GM12878 (cell line): ENCODE data around the gene GRIK5.

Experiments used
- CHD4 ChIP-seq: fragments of 200-600 bp; sonication (generic); IDR thresholded peaks from 2 replicates; pipeline ENCODE4 v1.6.1; 2016; ENCODE audit warnings: mild to moderate bottlenecking
- CTCF ChIP-seq, 3 experiments: IDR thresholded peaks in 2 of 3; conservative IDR thresholded peaks in 1 of 3; 2 replicates each; pipeline ENCODE4 v1.5.1; 2011; ENCODE audit warnings: low read depth in 3 of 3, low read length in 3 of 3, mild to moderate bottlenecking in 3 of 3, control low read depth in 2 of 3, moderate library complexity in 2 of 3, inconsistent platforms in 1 of 3, mixed read lengths in 1 of 3; ENCODE audit not compliant: control insufficient read depth in 2 of 3, insufficient read depth in 1 of 3; ENCODE audit errors: extremely low read depth in 1 of 3
- EP300 ChIP-seq, 2 experiments: fragments of 150-350 bp in 1 of 2; IDR thresholded peaks; 2 replicates each; pipeline ENCODE4 v1.6.1; 2011 to 2012; ENCODE audit warnings: low read depth in 2 of 2, low read length in 2 of 2, borderline replicate concordance in 1 of 2, improper control_type of control experiment in 1 of 2, inconsistent platforms in 1 of 2; ENCODE audit not compliant: control insufficient read depth in 1 of 2
- EZH2 ChIP-seq: IDR thresholded peaks from 2 replicates; pipeline ENCODE4 v1.6.1; 2012; ENCODE audit warnings: low read depth, mild to moderate bottlenecking, control low read depth, inconsistent platforms, low read length, borderline replicate concordance; ENCODE audit not compliant: control insufficient read depth
- MTA2 ChIP-seq: fragments of 450-650 bp; IDR thresholded peaks from 2 replicates; pipeline ENCODE4 v1.6.1; 2016; ENCODE audit warnings: low read depth, mild to moderate bottlenecking, moderate library complexity
- MYC ChIP-seq: IDR thresholded peaks from 2 replicates; pipeline ENCODE4 v1.6.1; 2011; ENCODE audit warnings: mild to moderate bottlenecking, low read length, moderate library complexity, inconsistent platforms; ENCODE audit not compliant: insufficient read depth, insufficient replicate concordance, insufficient read length, severe bottlenecking
- POLR2A ChIP-seq: IDR thresholded peaks from 2 replicates; pipeline ENCODE4 v1.6.1; 2011; ENCODE audit warnings: low read depth, mild to moderate bottlenecking, low read length
- POLR2AphosphoS2 ChIP-seq: IDR thresholded peaks from 2 replicates; pipeline ENCODE4 v1.6.1; 2011; ENCODE audit warnings: low read depth, mild to moderate bottlenecking, low read length, improper control_type of control experiment, moderate library complexity
- POLR2AphosphoS5 ChIP-seq: IDR thresholded peaks from 2 replicates; pipeline ENCODE4 v1.6.1; 2011; ENCODE audit warnings: mild to moderate bottlenecking, low read length, inconsistent platforms
- RCOR1 ChIP-seq: conservative IDR thresholded peaks from 2 replicates; pipeline ENCODE4 v1.6.1; 2012; ENCODE audit warnings: low read depth, low read length, improper control_type of control experiment
- SMAD1 ChIP-seq: fragments of 450-650 bp; IDR thresholded peaks from 2 replicates; pipeline ENCODE4 v1.6.1; 2018; ENCODE audit warnings: mild to moderate bottlenecking, low read depth; ENCODE audit not compliant: partially characterized antibody
- SMC3 ChIP-seq: IDR thresholded peaks from 2 replicates; pipeline ENCODE4 v1.6.1; 2011; ENCODE audit warnings: low read length, improper control_type of control experiment, borderline replicate concordance
- STAT3 ChIP-seq: IDR thresholded peaks from 2 replicates; pipeline ENCODE4 v1.6.1; 2011; ENCODE audit warnings: low read depth, low read length, improper control_type of control experiment
- TF ChIP-seq, protein P1 (sequence below): fragments of 450-650 bp; IDR thresholded peaks from 2 replicates; pipeline ENCODE4 v1.6.1; 2016; ENCODE audit warnings: mild to moderate bottlenecking, moderate library complexity, borderline replicate concordance

GRCh38 chr19:42091742-42092141 lies 21.7 kb upstream of the GRIK5 start:
- no peak for TF ChIP-seq CTCF (IDR thresholded peaks at IDR 0.05 in 2 of 3, conservative IDR thresholded peaks at IDR 0.05 in 1 of 3; ENCODE audit: control insufficient read depth in 2 of 3, extremely low read depth in 1 of 3, insufficient read depth in 1 of 3, low read depth in 3 of 3, low read length in 3 of 3)
- no peak for TF ChIP-seq SMC3
- no peak for TF ChIP-seq EP300 (IDR thresholded peaks at IDR 0.05; ENCODE audit: borderline replicate concordance in 1 of 2, control insufficient read depth in 1 of 2, low read depth in 2 of 2, low read length in 2 of 2)
- TF ChIP-seq CHD4: no peak
- no peak for TF ChIP-seq POLR2AphosphoS5
- no peak for TF ChIP-seq RCOR1
- TF ChIP-seq STAT3: no peak
- TF ChIP-seq MYC: no peak
- TF ChIP-seq, protein P1, sequence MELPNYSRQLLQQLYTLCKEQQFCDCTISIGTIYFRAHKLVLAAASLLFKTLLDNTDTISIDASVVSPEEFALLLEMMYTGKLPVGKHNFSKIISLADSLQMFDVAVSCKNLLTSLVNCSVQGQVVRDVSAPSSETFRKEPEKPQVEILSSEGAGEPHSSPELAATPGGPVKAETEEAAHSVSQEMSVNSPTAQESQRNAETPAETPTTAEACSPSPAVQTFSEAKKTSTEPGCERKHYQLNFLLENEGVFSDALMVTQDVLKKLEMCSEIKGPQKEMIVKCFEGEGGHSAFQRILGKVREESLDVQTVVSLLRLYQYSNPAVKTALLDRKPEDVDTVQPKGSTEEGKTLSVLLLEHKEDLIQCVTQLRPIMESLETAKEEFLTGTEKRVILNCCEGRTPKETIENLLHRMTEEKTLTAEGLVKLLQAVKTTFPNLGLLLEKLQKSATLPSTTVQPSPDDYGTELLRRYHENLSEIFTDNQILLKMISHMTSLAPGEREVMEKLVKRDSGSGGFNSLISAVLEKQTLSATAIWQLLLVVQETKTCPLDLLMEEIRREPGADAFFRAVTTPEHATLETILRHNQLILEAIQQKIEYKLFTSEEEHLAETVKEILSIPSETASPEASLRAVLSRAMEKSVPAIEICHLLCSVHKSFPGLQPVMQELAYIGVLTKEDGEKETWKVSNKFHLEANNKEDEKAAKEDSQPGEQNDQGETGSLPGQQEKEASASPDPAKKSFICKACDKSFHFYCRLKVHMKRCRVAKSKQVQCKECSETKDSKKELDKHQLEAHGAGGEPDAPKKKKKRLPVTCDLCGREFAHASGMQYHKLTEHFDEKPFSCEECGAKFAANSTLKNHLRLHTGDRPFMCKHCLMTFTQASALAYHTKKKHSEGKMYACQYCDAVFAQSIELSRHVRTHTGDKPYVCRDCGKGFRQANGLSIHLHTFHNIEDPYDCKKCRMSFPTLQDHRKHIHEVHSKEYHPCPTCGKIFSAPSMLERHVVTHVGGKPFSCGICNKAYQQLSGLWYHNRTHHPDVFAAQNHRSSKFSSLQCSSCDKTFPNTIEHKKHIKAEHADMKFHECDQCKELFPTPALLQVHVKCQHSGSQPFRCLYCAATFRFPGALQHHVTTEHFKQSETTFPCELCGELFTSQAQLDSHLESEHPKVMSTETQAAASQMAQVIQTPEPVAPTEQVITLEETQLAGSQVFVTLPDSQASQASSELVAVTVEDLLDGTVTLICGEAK: no peak
- TF ChIP-seq EZH2: no peak
- TF ChIP-seq POLR2A: no peak
- no peak for TF ChIP-seq POLR2AphosphoS2
- no peak for TF ChIP-seq MTA2
- no peak for TF ChIP-seq SMAD1
